ENCODE results near the gene PLAC1. TPM values are rescaled to one million over a fixed set of nuclear protein-coding genes. Genes with fewer than 3 reads are reported as not detected.

Gene PLAC1
- total RNA-seq, 1 experiment from 2014 or later: 2.7 TPM

- Mint-ChIP-seq H3K27me3 (ENCODE audit: insufficient read depth, unreplicated experiment) (no peaks in the 10 kb centered on the region), H3K27ac (ENCODE audit: unreplicated experiment) (no peak overlapping the region), H3K9me3 (ENCODE audit: unreplicated experiment) (no peaks in the 10 kb centered on the region), H3K4me3 (ENCODE audit: unreplicated experiment) (no peak overlapping the region), H3K36me3 (ENCODE audit: insufficient read depth, unreplicated experiment) (no peaks in the 10 kb centered on the region), H3K4me1 (ENCODE audit: low read depth, unreplicated experiment) (peaks cover 5% of the 10 kb centered on the region)
- Histone ChIP-seq H3K9me3 (no peaks in the 10 kb centered on the region), H3K36me3 (ENCODE audit: control insufficient read depth, insufficient read depth, low read length) (no peaks in the 10 kb centered on the region), H3K4me1 (no peaks in the 10 kb centered on the region), H3K27me3 (replicated peaks; ENCODE audit: control insufficient read depth, insufficient read depth, low read length) (no peaks in the 10 kb centered on the region), H3K4me3 (ENCODE audit: low read depth, low read length) (no peak overlapping the region)
- TF ChIP-seq, protein P1, sequence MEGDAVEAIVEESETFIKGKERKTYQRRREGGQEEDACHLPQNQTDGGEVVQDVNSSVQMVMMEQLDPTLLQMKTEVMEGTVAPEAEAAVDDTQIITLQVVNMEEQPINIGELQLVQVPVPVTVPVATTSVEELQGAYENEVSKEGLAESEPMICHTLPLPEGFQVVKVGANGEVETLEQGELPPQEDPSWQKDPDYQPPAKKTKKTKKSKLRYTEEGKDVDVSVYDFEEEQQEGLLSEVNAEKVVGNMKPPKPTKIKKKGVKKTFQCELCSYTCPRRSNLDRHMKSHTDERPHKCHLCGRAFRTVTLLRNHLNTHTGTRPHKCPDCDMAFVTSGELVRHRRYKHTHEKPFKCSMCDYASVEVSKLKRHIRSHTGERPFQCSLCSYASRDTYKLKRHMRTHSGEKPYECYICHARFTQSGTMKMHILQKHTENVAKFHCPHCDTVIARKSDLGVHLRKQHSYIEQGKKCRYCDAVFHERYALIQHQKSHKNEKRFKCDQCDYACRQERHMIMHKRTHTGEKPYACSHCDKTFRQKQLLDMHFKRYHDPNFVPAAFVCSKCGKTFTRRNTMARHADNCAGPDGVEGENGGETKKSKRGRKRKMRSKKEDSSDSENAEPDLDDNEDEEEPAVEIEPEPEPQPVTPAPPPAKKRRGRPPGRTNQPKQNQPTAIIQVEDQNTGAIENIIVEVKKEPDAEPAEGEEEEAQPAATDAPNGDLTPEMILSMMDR (IDR thresholded peaks at IDR 0.05; ENCODE audit: insufficient read depth in 1 of 2, low read depth in 1 of 2, low read length in 1 of 2, severe bottlenecking in 1 of 2, unreplicated experiment in 1 of 2): no peak
- POLR2A ChIA-PET: no interaction called here
- intact Hi-C loops (cut with micrococcal nuclease; ENCODE audit: unreplicated experiment): no loop called here
- DNase-seq: no peak
- CTCF ChIA-PET: no interaction called here
- BruUV-seq (replicated peaks): no TSS peak
Measured at GRCh38 chrX:134634691-134635090, 23.6 kb downstream of the PLAC1 start.

DNA sequence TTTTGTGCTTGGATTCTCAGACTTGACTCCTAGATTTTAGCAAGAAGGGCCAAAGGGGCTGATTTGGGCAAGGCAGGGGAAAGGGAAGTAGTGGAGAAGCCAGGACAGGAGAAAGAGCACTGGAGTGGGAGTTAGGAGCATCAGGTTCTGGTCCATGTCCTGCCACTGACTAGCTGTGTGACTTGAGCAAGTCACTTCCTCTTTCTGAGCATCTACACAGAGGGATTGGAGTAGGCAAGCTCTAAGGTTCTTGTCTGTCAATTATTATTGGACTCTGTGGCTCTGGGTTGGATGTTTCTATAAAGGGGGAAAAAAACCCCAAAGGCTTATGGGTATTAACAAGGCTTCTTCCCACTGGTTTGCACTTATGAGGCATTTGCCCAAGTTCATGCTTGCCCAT is 24.4 kb downstream of the PLAC1 start:
- Histone ChIP-seq H3K36me3 (ENCODE audit: control insufficient read depth, insufficient read depth, low read length) (no peaks in the 10 kb centered on the region), H3K4me3 (ENCODE audit: low read depth, low read length) (no peak overlapping the region), H3K27me3 (replicated peaks; ENCODE audit: control insufficient read depth, insufficient read depth, low read length) (no peaks in the 10 kb centered on the region), H3K9me3 (no peaks in the 10 kb centered on the region), H3K4me1 (no peaks in the 10 kb centered on the region)
- intact Hi-C loops (cut with micrococcal nuclease; ENCODE audit: unreplicated experiment): no loop called here
- no peak overlapping the region for H3K4me3 Mint-ChIP-seq (ENCODE audit: unreplicated experiment)
- no peaks in the 10 kb centered on the region for H3K27me3 Mint-ChIP-seq (ENCODE audit: insufficient read depth, unreplicated experiment)
- H3K4me1 Mint-ChIP-seq (ENCODE audit: low read depth, unreplicated experiment): peaks cover 5% of the 10 kb centered on the region
- POLR2A ChIA-PET: no interaction called here
- no TSS peak for BruUV-seq (replicated peaks)
- no peak for DNase-seq
- no peak overlapping the region for H3K27ac Mint-ChIP-seq (ENCODE audit: unreplicated experiment)
- TF ChIP-seq, protein P1 (IDR thresholded peaks at IDR 0.05; ENCODE audit: insufficient read depth in 1 of 2, low read depth in 1 of 2, low read length in 1 of 2, severe bottlenecking in 1 of 2, unreplicated experiment in 1 of 2): no peak
- CTCF ChIA-PET: no interaction called here
- H3K9me3 Mint-ChIP-seq (ENCODE audit: unreplicated experiment): no peaks in the 10 kb centered on the region
- H3K36me3 Mint-ChIP-seq (ENCODE audit: insufficient read depth, unreplicated experiment): no peaks in the 10 kb centered on the region

DNA sequence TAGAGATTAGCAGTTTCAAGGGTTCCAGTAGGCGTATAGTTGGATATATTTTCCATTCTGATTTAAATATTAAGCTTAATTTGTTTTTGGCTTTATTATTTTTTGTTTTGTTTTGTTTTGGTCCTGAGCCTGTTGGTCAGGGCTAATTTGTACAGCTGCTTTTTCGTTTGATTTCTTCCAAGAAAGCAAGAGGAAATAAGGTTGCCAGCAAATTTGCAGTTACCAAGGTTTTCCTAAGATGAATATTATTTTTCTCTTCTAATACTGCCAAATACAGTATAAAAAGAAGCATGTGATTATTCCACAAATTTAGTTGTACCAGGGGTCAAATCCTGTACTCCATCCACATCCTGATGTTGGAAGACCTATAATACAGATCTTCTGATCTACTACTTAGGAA is 24.9 kb downstream of the PLAC1 start:
- Histone ChIP-seq H3K36me3 (ENCODE audit: control insufficient read depth, insufficient read depth, low read length) (no peaks in the 10 kb centered on the region), H3K27me3 (replicated peaks; ENCODE audit: control insufficient read depth, insufficient read depth, low read length) (no peaks in the 10 kb centered on the region), H3K4me3 (ENCODE audit: low read depth, low read length) (no peak overlapping the region), H3K9me3 (no peaks in the 10 kb centered on the region), H3K4me1 (no peaks in the 10 kb centered on the region)
- no peak overlapping the region for H3K4me3 Mint-ChIP-seq (ENCODE audit: unreplicated experiment)
- BruUV-seq (replicated peaks): no TSS peak
- no peak for DNase-seq
- TF ChIP-seq, protein P1 (IDR thresholded peaks at IDR 0.05; ENCODE audit: insufficient read depth in 1 of 2, low read depth in 1 of 2, low read length in 1 of 2, severe bottlenecking in 1 of 2, unreplicated experiment in 1 of 2): no peak
- no peak overlapping the region for H3K27ac Mint-ChIP-seq (ENCODE audit: unreplicated experiment)
- peaks cover 5% of the 10 kb centered on the region for H3K4me1 Mint-ChIP-seq (ENCODE audit: low read depth, unreplicated experiment)
- H3K9me3 Mint-ChIP-seq (ENCODE audit: unreplicated experiment): no peaks in the 10 kb centered on the region
- ChIA-PET POLR2A (no interaction called here), CTCF (no interaction called here)
- no peaks in the 10 kb centered on the region for H3K36me3 Mint-ChIP-seq (ENCODE audit: insufficient read depth, unreplicated experiment)
- intact Hi-C loops (cut with micrococcal nuclease; ENCODE audit: unreplicated experiment): no loop called here
- H3K27me3 Mint-ChIP-seq (ENCODE audit: insufficient read depth, unreplicated experiment): no peaks in the 10 kb centered on the region

All from Caco-2 (cell line).